HG03045 (cell line): ENCODE results near the gene ARL4D.
"Not testable (repeated sequence)": the region's sequence is repeated elsewhere in the genome, so short reads cannot be mapped to it uniquely, and the experiment has no call there.

ENCODE experiments used
- ATAC-seq: cut with Tn5 transposase; IDR thresholded peaks from one replicate; pipeline ENCODE4 v1.9.1; 2021; ENCODE audit warnings: mild to moderate bottlenecking, moderate library complexity; ENCODE audit not compliant: unreplicated experiment

ARL4D gene

DNA sequence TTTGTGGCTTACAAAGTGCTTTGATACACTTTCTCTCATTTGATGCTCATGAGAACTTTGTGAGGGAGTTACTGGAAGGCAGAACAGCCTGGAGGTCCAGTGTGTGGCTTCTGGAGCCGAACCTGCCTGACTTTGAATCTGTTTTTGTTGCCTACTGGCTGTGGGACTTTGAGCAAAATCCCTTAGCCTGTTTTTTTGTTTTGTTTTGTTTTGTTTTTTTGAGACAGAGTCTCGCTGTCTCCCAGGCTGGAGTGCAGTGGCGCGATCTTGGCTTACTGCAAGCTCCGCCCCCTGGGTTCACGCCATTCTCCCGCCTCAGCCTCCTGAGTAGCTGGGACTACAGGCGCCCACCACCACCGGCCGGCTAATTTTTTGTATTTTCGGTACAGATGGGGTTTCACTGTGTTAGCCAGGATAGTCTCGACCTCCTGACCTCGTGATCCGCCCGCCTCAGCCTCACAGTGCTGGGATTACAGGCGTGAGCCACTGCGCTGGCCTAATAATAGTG, 20.6 kb downstream of the ARL4D start:
- ATAC-seq = not testable (repeated sequence)

DNA sequence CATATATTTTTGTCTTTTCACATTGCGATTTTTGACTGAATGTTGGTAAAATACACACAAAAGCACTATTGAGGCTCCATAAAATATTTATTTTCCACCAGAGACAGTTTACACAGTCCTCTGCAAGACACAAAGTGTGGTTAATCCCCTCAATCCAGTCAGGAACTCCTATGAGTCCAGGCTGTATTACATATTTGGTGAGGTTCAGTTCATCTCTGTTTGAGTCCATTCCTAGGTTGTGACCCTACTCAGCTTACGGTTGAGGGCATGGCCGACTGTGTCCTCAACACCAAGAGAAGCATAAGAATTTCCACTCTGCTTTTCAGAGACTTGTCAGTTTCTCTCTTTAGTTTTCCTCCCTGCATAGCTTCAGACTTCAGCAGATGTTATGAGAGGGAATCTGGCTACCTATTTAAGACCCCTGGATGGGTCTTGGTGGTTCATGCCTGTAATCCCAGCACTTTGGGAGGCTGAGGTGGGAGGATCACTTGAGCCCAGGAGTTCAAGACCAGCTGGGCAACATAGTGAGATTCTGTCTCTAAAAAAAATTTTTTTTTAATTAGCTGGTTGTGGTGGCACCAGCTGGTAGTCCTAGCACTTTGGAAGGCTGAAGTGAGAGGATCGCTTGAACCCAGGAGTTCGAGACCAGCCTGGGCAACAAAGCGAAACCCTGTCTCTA, 25.1 kb downstream of the ARL4D start:
- ATAC-seq = no peak

DNA sequence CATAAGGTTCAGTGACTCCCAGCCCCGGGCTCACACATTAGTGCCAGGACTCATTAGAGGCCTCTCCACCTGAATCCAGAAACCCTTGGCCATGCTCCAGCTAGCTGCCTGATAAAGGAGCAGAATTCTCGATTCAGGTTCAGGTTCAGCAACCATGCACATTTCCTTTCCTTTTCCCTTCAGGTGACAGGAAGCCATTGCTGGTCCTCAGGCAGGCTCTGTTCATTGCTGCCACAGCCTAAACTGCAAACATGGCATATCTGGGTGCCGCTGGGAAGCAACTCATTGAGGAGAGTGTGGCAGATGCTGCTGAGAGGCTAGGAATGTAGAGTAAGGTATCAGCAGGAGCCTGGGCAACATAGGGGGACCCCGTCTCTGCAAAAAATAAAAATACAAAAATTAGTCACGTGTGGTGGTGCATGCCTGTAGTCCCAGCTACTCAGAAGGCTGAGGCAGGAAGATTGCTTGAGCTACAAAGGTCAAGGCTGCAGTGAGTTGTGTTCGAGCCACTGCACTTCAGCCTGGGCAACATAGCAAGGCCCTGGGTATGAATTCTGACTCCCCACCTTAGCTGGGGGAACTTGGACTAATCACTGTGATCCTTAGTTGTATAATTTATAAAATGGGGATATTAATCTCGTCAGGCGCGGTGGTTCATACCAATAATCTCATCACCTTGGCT, 28.7 kb downstream of the ARL4D start:
- no peak for ATAC-seq

DNA sequence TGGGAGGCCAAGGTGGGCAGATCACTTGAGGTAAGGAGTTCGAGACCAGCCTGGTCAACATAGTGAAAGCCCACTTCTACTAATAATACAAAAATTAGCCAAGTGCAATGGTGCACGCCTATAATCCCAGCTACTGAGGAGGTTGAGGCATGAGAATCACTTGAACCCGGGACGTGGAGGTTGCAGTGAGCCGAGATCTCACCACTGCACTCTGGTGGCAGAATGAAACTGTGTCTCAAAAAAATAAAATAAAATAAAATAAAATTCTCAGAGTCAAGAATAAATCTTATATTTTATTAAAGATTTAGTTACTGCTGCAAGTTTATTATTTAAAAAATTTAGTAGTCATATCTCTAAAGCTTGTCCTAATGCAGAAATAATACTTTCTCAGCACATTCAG, 29.7 kb downstream of the ARL4D start:
- no peak for ATAC-seq

DNA sequence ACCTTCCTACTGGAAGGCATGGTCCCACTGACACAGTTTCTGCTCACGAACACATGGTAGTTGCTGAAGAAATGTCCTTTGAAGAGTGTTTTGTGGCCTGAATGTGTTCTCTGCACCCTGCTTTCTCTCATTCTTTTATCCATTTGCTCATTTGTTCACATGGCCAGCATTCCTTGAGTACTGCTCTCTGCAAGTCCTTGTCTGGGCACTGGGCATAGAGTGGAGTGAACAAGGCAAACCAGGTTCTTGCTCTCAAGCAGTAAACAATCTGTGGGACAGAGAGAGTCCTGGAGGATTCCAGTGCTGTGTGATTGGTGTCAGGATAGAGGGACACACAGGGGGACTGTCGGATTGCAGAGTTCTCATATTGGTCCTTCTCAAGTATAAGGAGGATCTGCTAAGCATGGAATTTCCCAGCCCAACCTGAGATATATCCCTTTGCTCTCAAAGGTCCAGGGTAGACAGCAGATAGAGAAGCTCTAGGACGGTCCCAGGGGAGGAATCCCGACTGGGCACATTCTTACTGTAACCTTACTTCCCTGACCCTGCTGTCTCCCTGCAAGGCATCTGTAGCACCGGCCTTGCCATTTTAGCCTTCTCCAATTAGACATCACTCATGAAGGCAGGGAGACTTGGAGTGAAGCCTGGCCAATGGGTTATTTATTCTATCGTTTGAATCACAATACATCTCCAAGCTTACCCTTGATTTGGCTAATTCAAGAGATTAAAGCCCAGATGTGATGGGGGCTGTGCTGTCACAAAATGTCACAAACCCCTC, 32.3 kb downstream of the ARL4D start:
- no peak for ATAC-seq

DNA sequence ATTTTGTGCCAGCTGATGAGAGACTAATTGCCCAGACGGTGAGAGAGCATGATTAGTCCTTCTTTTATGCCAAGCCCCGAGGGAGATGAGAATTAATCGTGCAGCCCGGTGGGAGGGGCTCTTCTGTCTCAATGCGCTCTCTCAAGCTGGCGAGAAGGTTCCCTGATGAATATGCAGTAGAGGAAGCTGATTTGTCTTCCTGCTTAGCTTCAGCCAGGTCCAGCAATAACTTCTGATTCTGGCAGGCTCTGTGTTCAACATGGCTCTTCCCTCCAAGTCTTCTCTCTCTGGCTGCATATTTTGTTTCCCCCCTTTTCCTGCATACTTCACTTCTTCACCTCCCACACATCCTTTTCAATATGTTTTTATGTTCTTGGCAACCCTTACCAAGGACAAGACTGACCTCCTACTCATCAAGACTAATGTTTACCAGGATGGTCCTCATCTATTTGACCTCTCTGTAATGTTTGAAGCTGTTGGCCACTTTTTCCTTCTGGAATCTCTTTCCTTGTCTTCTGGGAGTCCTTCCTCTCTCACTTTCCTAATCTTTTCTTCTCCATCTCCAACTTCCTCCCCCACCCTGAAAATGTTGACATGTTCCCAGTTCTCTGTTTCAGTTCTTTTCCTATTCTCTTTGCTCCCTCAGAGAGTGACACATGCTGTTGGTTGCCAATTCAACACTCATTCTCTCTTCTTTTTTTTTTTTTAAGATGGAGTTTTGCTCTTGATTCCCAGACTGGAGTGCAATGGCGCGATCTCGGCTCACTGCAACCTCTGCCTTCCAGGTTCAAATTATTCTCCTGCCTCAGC, 33.1 kb downstream of the ARL4D start:
- ATAC-seq = no peak

DNA sequence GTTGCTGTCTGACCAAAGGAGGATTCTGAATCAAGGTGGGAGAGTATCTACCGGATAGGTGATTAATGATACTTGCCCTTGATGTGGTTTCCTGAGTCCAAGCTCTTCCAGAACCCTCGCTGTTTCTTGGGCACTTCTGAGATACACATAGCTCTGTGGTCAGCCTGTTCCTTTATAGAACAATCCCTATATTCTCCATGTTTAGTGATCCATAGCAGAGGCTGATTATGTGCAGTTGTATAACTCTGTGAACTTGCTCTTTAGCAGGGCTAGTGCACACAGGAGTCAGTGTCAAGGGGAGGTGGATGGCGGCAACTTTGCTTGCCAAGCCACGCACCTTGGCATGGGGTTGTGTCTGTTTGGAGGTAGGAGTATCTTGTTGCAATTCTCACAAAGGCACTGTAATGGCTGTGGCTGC, 36.1 kb downstream of the ARL4D start:
- no peak for ATAC-seq

DNA sequence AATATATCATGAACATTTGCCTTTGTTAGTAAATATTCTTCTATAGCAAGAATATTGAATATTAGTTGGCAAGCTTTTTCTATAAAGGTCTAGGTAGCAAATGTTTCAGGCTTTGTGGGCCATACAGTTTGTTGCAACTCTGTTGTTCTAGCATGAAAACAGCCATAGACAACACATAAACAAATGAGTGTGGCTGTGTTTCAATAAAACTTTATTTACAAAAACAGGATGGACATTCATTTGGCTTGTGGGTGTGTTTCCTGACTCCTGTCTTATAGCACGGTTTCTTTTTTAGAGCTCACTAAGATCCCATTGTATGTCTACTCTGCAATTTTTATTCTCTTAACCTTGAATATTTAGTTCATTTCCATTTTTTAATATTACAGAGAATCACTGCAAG, 39.0 kb downstream of the ARL4D start:
- ATAC-seq = no peak

DNA sequence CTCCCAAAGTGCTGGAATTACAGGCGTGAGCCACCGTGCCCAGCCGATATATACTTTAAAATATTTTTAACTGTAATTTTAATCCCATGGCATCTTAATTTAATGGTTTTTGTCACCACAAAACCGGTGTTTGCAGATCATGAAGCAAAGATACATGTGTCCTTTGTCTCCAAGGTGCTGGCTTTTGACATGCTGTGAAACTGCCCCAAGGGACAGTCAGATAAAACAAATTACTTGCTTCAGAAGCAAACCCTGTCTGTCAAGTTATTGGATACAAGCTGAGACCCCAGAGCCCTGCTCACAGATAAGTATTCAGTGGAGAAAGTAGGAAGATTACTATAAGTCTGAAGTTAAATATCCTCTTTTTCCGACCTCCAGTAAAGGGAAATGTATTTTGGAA, 39.8 kb downstream of the ARL4D start:
- no peak for ATAC-seq

DNA sequence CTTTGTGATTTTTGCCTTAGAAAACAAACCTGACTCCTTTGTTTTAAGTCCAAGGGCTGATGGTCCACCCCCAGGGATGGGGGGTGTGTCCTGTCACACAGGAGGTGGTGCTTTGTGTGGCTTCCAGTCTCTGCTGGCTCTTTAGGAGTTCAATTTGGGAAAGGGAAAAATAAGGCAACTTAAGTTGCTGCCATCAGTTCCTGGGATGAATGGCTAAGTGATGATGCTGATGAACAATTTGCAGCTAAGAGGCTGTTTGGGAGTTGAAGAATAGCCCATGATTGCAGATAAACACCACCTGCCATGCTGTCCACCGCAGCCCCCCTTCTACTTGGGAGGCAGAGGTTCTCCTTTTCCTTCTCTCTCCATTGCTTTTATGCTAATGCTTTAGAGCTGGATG, 40.2 kb downstream of the ARL4D start:
- no peak for ATAC-seq

DNA sequence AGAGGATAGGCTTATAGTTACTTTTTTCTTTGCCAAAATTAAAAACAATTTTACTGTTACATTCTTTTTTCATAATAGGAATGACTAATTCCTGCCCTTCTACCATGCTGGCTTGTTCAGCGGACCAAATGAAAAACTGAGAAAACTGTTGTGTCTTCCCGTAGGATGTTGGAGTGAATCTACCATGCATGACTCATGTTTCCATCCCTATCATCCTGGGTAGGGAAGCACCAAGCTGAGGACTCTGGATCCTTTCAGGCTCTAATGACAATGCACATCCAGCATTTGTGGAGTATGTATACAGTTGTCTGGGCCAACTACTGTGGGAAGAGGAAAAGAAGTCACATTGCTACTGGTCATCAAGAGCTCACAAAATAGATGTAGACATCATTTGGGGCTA, 43.9 kb downstream of the ARL4D start:
- no peak for ATAC-seq

DNA sequence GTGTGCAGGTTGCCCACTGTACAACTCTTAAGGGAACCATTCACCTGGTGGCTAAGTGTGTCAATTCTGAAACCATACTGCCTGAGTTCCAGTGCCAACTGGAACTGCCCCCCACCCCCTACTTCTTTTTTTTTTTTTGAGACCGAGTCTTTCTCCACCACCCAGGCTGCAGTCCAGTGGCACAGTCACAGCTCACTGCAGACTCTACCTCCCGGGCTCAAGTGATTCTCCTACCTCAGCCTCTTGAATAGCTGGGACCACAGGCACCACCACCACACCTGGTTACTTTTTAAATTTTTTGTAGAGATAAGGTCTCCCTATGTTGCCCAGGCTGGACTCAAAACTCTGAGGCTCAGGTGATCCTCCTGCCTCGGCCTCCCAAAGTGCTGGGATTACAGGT, 44.6 kb downstream of the ARL4D start:
- no peak for ATAC-seq

DNA sequence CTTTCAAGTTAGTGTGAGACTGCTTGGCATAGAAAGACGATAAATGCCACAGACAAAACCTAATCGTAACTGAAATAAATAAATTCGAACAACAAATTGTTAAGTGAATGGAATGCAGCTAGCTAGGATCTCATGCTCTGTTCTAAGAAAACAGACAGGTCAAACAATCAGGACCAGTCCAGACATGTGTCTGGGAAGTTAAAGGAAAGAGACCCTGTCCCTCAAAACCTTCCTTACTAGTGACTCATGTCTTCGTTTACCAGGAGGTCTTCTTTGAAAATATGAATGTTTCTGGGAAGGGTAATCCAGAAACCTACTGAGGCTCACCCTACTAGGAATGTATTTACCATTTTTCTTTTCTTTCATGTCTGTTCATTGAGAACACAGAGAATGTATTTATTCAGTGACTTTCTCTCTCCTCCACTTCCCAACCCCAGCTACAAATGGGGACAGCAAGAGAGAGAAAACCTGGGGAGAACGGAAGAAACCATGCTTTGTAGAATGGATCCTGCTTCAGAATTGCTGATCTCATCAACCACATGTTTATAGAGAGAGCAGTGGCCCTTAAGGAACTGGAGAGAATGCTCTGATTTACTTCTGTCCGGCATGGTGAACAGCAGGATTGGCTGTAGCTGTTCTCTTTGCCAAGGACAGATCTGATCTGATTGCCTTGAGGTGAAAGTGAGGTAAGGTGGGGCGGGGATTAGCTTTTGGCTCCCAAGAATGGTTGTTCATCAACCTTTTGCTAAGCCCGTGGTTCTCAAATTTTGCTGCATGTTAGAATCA, 45.6 kb downstream of the ARL4D start:
- no peak for ATAC-seq

DNA sequence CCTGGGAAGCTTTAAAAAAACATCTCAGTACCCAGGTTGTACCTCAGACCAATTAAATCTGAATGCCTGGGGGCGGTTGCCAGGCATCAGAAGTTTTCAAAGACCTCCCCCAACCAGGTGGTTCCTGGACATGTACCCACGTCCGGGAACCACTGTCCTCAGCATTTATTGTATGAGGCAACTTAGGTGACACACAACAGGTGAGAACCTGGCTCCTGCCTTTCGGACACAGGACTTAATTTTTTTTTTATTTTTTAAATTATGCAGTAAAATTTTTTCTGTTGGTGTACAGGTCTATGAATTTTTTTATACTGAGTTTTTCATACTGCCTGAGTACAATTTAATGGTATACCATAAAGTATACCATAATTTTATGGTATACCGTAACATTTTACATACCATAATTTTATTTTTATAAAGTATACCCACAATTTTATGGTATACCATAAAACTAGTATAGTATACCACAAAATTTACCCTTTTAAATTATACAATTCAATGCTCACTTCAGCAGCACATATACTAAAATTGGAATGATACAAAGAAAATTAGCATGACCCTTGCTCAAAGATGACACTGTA, 46.3 kb downstream of the ARL4D start:
- ATAC-seq = no peak

DNA sequence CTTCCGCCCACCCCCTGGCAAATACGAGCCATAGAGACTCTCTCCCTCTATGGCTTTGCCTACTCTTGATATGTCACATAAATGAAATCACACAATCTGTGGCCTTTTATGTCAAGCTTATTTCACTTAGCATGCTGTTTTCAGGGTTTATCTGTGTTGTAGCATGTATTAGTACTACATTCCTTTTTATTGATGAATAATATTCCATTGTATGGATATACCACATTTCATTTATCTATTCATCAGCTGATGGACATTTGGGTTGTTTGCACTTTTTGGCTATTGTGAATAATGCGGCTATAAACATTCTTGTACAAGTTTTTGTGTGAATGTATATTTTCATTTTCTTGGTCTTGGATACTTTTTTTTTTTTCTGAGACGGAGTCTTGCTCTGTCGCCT, 48.0 kb downstream of the ARL4D start:
- ATAC-seq = no peak

DNA sequence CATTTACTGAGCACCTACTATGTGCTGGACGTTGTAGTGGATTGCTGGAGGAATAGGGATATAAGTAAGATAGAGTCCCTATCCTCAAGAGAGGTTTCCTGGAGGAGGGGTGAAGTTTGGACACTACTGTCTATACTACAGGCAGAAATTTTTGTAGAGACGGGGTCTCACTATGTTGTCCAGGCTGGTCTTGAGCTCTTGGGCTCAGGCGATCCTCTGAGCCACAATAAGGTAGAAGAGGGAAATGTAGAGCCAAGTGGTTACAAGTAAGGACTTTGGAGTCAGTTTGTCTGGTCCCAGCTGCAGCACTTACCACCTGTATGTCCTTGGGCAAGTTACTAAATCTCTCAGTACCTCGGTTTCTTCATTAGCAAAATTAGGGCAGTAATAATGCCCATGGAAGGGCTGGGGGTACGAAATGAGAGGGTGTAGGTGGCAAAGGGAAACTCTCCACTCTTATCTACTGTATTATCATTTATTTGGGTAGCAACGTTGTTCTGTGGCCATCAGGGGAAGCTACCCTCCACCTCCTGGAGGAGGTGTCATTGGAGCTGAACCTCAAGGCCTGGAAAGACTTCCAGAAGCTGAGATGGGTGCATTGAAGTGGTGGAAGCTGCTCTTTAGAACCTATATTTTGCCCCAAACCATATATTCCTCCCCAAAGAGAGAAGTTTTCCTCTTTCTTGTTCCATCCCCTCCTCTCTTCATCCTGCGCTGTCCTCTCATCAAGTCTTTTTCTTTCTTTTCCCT, 50.1 kb downstream of the ARL4D start:
- no peak for ATAC-seq

DNA sequence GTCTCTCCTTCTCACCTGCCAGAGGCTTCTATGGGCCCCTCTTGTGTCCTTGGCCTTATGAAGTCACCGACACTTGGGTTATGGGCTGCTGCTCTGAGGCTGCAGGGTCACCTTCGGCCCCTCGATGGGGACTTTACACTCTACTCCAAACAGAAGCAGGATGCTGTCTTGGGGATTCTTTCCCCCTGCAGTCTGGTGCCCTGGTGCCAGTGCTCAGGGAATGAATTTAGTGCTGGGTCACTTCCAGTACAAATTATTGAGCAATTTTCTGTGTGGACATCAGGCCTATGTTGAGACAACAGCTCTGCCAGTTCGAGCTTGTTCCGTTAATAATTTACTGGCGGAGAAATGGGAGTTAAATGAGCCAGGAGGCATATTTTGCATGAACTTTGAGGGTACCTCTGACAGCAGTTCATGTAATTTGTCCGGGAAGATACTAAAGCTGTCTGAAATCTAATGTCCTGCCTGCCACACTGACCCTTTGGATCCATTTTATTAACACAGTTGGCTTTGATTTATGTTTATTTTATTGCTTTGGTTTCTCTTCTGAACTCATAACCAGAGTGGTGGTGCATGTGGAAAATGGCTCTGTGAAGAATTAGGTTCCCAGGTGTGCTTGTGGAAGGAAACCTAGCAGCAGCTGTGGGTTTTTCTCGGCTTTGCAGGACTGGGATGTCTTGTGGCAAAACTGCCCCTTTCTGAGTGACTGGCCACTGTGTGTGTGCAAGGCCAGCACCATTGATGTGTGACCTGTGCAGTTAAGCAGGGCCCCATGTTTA, 50.9 kb downstream of the ARL4D start:
- ATAC-seq = no peak
